SK-N-SH (cell line): ENCODE data around the gene THEM5. TPM values are rescaled to one million over a fixed set of nuclear protein-coding genes. Genes with fewer than 3 reads are reported as not detected.

Experiments
- CTCF ChIA-PET: fragments of 300-600, 350-600 bp; formaldehyde crosslinking; extraction: SDS; loops from one replicate; lab custom pipeline; 2021; lab: Yijun Ruan, JAX
- POLR2A ChIA-PET: fragments of 350-600 bp; sonication (Branson Sonifier 250); formaldehyde crosslinking; extraction: SDS; loops from one replicate; lab custom pipeline; 2020; ENCODE audit warnings: antibody characterized with exemption, inconsistent platforms; lab: Yijun Ruan, JAX
- DNase-seq: peaks from one replicate; pipeline ENCODE4 v3.0.0; 2012
- H2AFZ ChIP-seq: fragments of 200-600 bp; sonication (generic); 2 replicates; pipeline ENCODE4 v1.8.1; 2016; ENCODE audit warnings: antibody characterized with exemption, mild to moderate bottlenecking, low read depth
- H3F3A ChIP-seq: fragments of 200-600 bp; sonication (generic); replicated peaks from 2 replicates; pipeline ENCODE3; 2016; ENCODE audit warnings: antibody characterized with exemption, mild to moderate bottlenecking; ENCODE audit not compliant: insufficient read depth
- H3K27ac ChIP-seq, 2 experiments: fragments of 200-500 bp in 1 of 2; fragments of 200-600 bp in 1 of 2; sonication (Bioruptor generic) in 1 of 2; sonication (generic), shearing (Covaris generic) in 1 of 2; 2 replicates each; pipeline versions ENCODE4 v1.5.1 to v1.6.1; 2014 to 2016; ENCODE audit warnings: low read depth in 2 of 2, inconsistent platforms in 1 of 2, low read length in 1 of 2, mild to moderate bottlenecking in 1 of 2, mixed read lengths in 1 of 2
- H3K27me3 ChIP-seq: fragments of 200-600 bp; sonication (generic), shearing (Covaris generic); 2 replicates; pipeline ENCODE4 v1.6.1; 2016; ENCODE audit warnings: mixed run types; ENCODE audit not compliant: insufficient read depth
- H3K36me3 ChIP-seq, 2 experiments: fragments of 200-500 bp in 1 of 2; fragments of 200-600 bp in 1 of 2; sonication (Bioruptor generic) in 1 of 2; sonication (generic) in 1 of 2; replicated peaks in 1 of 2; 2 replicates each; pipeline versions ENCODE3 to v1.5.1; 2014 to 2016; ENCODE audit warnings: low read length in 1 of 2, mild to moderate bottlenecking in 1 of 2; ENCODE audit not compliant: insufficient read depth in 2 of 2, control insufficient read depth in 1 of 2
- H3K4me1 ChIP-seq, 2 experiments: fragments of 200-500 bp in 1 of 2; fragments of 200-600 bp in 1 of 2; sonication (Bioruptor generic) in 1 of 2; sonication (generic), shearing (Covaris generic) in 1 of 2; 2 replicates each; pipeline versions ENCODE4 v1.5.1 to v1.6.1; 2014 to 2016; ENCODE audit warnings: low read depth in 1 of 2, low read length in 1 of 2, mixed run types in 1 of 2; ENCODE audit not compliant: insufficient read depth in 2 of 2, control insufficient read depth in 1 of 2
- H3K4me2 ChIP-seq: fragments of 200-600 bp; sonication (generic), shearing (Covaris generic); 2 replicates; pipeline ENCODE4 v1.6.1; 2017; ENCODE audit warnings: mixed run types
- H3K4me3 ChIP-seq, 2 experiments: fragments of 200-500 bp in 1 of 2; fragments of 200-600 bp in 1 of 2; sonication (Bioruptor generic) in 1 of 2; sonication (generic), shearing (Covaris generic) in 1 of 2; 2 replicates each; pipeline versions ENCODE4 v1.5.1 to v1.8.1; 2014 to 2016; ENCODE audit warnings: low read depth in 2 of 2, inconsistent platforms in 1 of 2, low read length in 1 of 2, mild to moderate bottlenecking in 1 of 2, mixed read lengths in 1 of 2, moderate library complexity in 1 of 2
- H3K79me2 ChIP-seq: fragments of 200-600 bp; sonication (generic); 2 replicates; pipeline ENCODE4 v1.8.1; 2017; ENCODE audit warnings: mild to moderate bottlenecking; ENCODE audit not compliant: insufficient read depth
- H3K9ac ChIP-seq: fragments of 200-600 bp; sonication (generic); 2 replicates; pipeline ENCODE4 v1.6.1; 2017; ENCODE audit warnings: mixed run types
- H3K9me2 ChIP-seq: fragments of 200-600 bp; sonication (generic); 2 replicates; pipeline ENCODE4 v1.6.1; 2017; ENCODE audit warnings: mixed run types
- H3K9me3 ChIP-seq: fragments of 200-600 bp; sonication (generic); 2 replicates; pipeline ENCODE4 v1.6.1; 2017; ENCODE audit warnings: mixed run types, mild to moderate bottlenecking, moderate library complexity
- H4K20me1 ChIP-seq: fragments of 200-600 bp; sonication (generic); 2 replicates; pipeline ENCODE4 v1.6.1; 2017; ENCODE audit warnings: mild to moderate bottlenecking, mixed run types; ENCODE audit not compliant: insufficient read depth
- CHD2 ChIP-seq: fragments of 150-350 bp; IDR thresholded peaks from 2 replicates; pipeline ENCODE4 v1.6.1; 2018; ENCODE audit warnings: low read length; ENCODE audit not compliant: partially characterized antibody
- CTCF ChIP-seq: fragments of 200-600 bp; sonication (generic); IDR thresholded peaks from 2 replicates; pipeline ENCODE4 v1.6.1; 2017; ENCODE audit warnings: antibody characterized with exemption, mild to moderate bottlenecking, moderate library complexity
- ELF1 ChIP-seq: IDR thresholded peaks from 2 replicates; pipeline ENCODE4 v1.4.0; 2012
- EP300 ChIP-seq, 2 experiments: IDR thresholded peaks; 2 replicates each; pipeline versions ENCODE4 v1.4.0 to v1.6.1; 2012; ENCODE audit warnings: borderline replicate concordance in 1 of 2, low read depth in 1 of 2, low read length in 1 of 2
- EZH2phosphoT487 ChIP-seq: fragments of 200-600 bp; sonication (generic); IDR thresholded peaks from 2 replicates; pipeline ENCODE4 v1.6.1; 2017; ENCODE audit warnings: low read depth, mixed run types, mild to moderate bottlenecking, antibody characterized with exemption, moderate library complexity, borderline replicate concordance
- FOXJ3 ChIP-seq: sonication (generic); formaldehyde crosslinking; IDR thresholded peaks from 2 replicates; pipeline ENCODE4 v1.5.1; 2020; ENCODE audit warnings: mild to moderate bottlenecking, missing genetic modification reagents
- FOXM1 ChIP-seq: IDR thresholded peaks from 2 replicates; pipeline ENCODE4 v1.4.0; 2012; ENCODE audit warnings: low read depth, mild to moderate bottlenecking
- GABPA ChIP-seq: IDR thresholded peaks from 2 replicates; pipeline ENCODE4 v1.4.0; 2012; ENCODE audit warnings: low read depth, mild to moderate bottlenecking
- IRF3 ChIP-seq: fragments of 150-350 bp; IDR thresholded peaks from 2 replicates; pipeline ENCODE4 v1.6.1; 2016; ENCODE audit warnings: mild to moderate bottlenecking, low read depth, low read length
- MEF2A ChIP-seq: IDR thresholded peaks from 2 replicates; pipeline ENCODE4 v1.4.0; 2012; ENCODE audit warnings: low read depth, borderline replicate concordance
- NFIC ChIP-seq: IDR thresholded peaks from 2 replicates; pipeline ENCODE4 v1.4.0; 2012; ENCODE audit warnings: borderline replicate concordance
- POLR2AphosphoS5 ChIP-seq: IDR thresholded peaks from 2 replicates; pipeline ENCODE4 v1.6.1; 2012; ENCODE audit warnings: low read depth, low read length
- RAD21 ChIP-seq: IDR thresholded peaks from 2 replicates; pipeline ENCODE4 v1.6.1; 2012; ENCODE audit warnings: mild to moderate bottlenecking, low read length
- REST ChIP-seq: IDR thresholded peaks from 2 replicates; pipeline ENCODE4 v1.6.1; 2012; ENCODE audit warnings: mild to moderate bottlenecking, low read depth, low read length, moderate library complexity
- RFX5 ChIP-seq: IDR thresholded peaks from 2 replicates; pipeline ENCODE4 v1.6.1; 2012; ENCODE audit warnings: mild to moderate bottlenecking, improper control_type of control experiment, low read length
- RXRA ChIP-seq: IDR thresholded peaks from 2 replicates; pipeline ENCODE4 v1.4.0; 2012; ENCODE audit warnings: low read depth, mild to moderate bottlenecking, borderline replicate concordance
- TAF1 ChIP-seq: IDR thresholded peaks from 2 replicates; pipeline ENCODE4 v1.6.1; 2012; ENCODE audit warnings: low read depth, mild to moderate bottlenecking, low read length, moderate library complexity, borderline replicate concordance
- TCF12 ChIP-seq: IDR thresholded peaks from 2 replicates; pipeline ENCODE4 v1.4.0; 2012
- USF2 ChIP-seq: fragments of 150-350 bp; IDR thresholded peaks from 2 replicates; pipeline ENCODE4 v1.6.1; 2017; ENCODE audit warnings: antibody characterized with exemption, low read length, low read depth, borderline replicate concordance
- YY1 ChIP-seq: IDR thresholded peaks from 2 replicates; pipeline ENCODE4 v1.4.0; 2012; ENCODE audit warnings: low read depth, mild to moderate bottlenecking
- WGBS: methylation state at CpG from one replicate; pipeline ENCODE4 v1.1.6; 2017; ENCODE audit warnings: low lambda C conversion rate; 5-methylcytosine and 5-hydroxymethylcytosine counted together
- polyA plus RNA-seq, 3 experiments: library from polyadenylated mRNA; depleted of rRNA; stranded (reverse); fragments of >200 nt; gene quantifications; 2 replicates each; pipeline ENCODE4 v1.2.3, GENCODE V29; 2012

The THEM5 gene
- polyA plus RNA-seq, 1 of the 3 experiments (the other 2 are of a cell fraction) = not detected

- H3K79me2 ChIP-seq = no peaks in the 10 kb centered on the region
These were observed 38.5 kb downstream of the THEM5 start for GRCh38 chr1:151814971-151815545.

More at GRCh38 chr1:151814971-151815545, 38.5 kb downstream of the THEM5 start:
- Histone ChIP-seq H3K9ac (no peak overlapping the region), H3K9me3 (no peaks in the 10 kb centered on the region), H3K9me2 (no peaks in the 10 kb centered on the region), H3K36me3 (no peaks in the 10 kb centered on the region), H2AFZ (no peak overlapping the region), H3F3A (no peaks in the 10 kb centered on the region), H3K4me1 (peaks cover 0 to 14% of the 10 kb centered on the region in 2 experiments; a peak in 1 of 4 replicates), H3K4me2 (no peak overlapping the region), H3K27me3 (peaks cover 18% of the 10 kb centered on the region; the same call in 1 of the 2 replicates), H3K27ac (no peak overlapping the region), H4K20me1 (no peaks in the 10 kb centered on the region), H3K4me3 (no peak overlapping the region)
- POLR2A ChIA-PET = interaction anchor here (0.5 to 1.0 kb wide), 2 partner anchors 49 to 52 kb away, joined by 4 read pairs; partner anchors contain the start of gene MRPL9
- no peak for DNase-seq
- TF ChIP-seq RXRA = no peak
- TF ChIP-seq POLR2AphosphoS5 = no peak
- no peak for TF ChIP-seq EZH2phosphoT487
- TF ChIP-seq NFIC = no peak
- TF ChIP-seq GABPA = no peak
- no peak for TF ChIP-seq MEF2A
- TF ChIP-seq REST = no peak
- no peak for TF ChIP-seq TAF1
- no peak for TF ChIP-seq ELF1
- no peak for TF ChIP-seq FOXM1
- TF ChIP-seq RFX5 = no peak
- no peak for TF ChIP-seq FOXJ3
- TF ChIP-seq EP300 (IDR thresholded peaks at IDR 0.05; ENCODE audit: borderline replicate concordance in 1 of 2, low read depth in 1 of 2, low read length in 1 of 2) = no peak
- no peak for TF ChIP-seq CTCF
- TF ChIP-seq USF2 = no peak
- no peak for TF ChIP-seq CHD2
- no peak for TF ChIP-seq RAD21
- no peak for TF ChIP-seq TCF12
- no peak for TF ChIP-seq IRF3
- TF ChIP-seq YY1 = no peak
- CTCF ChIA-PET = interaction anchor here (1.0 to 1.4 kb wide), 3 partner anchors 21 to 221 kb away, joined by 3 read pairs; no protein-coding TSS in a partner anchor
- WGBS = 67% methylated on average over 3 of the region's 8 CpGs
